ENCODE data around the gene MYL7.
"Not testable (repeated sequence)": the region's sequence is repeated elsewhere in the genome, so short reads cannot be mapped to it uniquely, and the experiment has no call there.

DNA sequence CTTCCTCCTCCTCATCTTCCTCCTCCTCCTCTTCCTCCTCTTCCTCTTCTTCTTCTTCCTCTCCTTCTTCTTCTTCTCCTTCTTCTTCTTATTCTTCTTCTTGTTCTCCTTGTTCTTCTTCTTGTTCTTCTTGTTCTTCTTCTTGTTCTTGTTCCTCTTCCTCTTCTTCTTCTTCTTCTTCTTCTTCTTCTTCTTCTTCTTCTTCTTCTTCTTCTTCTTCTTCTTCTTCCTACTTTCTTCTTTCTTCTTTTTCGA lies 33.5 kb upstream of the MYL7 start:
- not testable (repeated sequence) for TF ChIP-seq ZNF274 (IDR thresholded peaks at IDR 0.05; ENCODE audit: low read depth, low read length); SUZ12 (IDR thresholded peaks at IDR 0.05; ENCODE audit: extremely low read depth, insufficient read depth, insufficient read length); YY1 (IDR thresholded peaks at IDR 0.05; ENCODE audit: insufficient read depth, insufficient read length)
